Parathyroid adenoma (tissue), 2 donors: ENCODE measurements around the gene TNFSF15.

Experiments used
- H2AFZ ChIP-seq: fragments of 300-600 bp; sonication (generic); one replicate; pipeline ENCODE4 v1.7.0; 2017; ENCODE audit warnings: antibody characterized with exemption, mild to moderate bottlenecking
- H3K27ac ChIP-seq: fragments of 300-600 bp; sonication (generic); one replicate; pipeline ENCODE4 v1.7.0; 2017
- H3K27me3 ChIP-seq: fragments of 300-600 bp; sonication (generic); one replicate; pipeline ENCODE4 v1.7.0; 2017; ENCODE audit warnings: low read length; ENCODE audit not compliant: control insufficient read depth, insufficient read depth
- H3K36me3 ChIP-seq: fragments of 300-600 bp; sonication (generic); one replicate; pipeline ENCODE4 v1.7.0; 2017; ENCODE audit warnings: low read length; ENCODE audit not compliant: control insufficient read depth, insufficient read depth
- H3K4me1 ChIP-seq: fragments of 300-600 bp; sonication (generic); one replicate; pipeline ENCODE4 v1.7.0; 2017; ENCODE audit warnings: control low read depth
- H3K4me2 ChIP-seq: fragments of 300-600 bp; sonication (generic); one replicate; pipeline ENCODE4 v1.7.0; 2017; ENCODE audit warnings: low read length
- H3K4me3 ChIP-seq: fragments of 300-600 bp; sonication (generic); one replicate; pipeline ENCODE4 v1.7.0; 2017; ENCODE audit warnings: low read depth, low read length
- H3K79me2 ChIP-seq: fragments of 300-600 bp; sonication (generic); one replicate; pipeline ENCODE4 v1.7.0; 2017; ENCODE audit warnings: control low read depth
- H3K9ac ChIP-seq: fragments of 300-600 bp; sonication (generic); one replicate; pipeline ENCODE4 v1.7.0; 2017; ENCODE audit warnings: mild to moderate bottlenecking
- H3K9me3 ChIP-seq: fragments of 300-600 bp; sonication (generic); one replicate; pipeline ENCODE4 v1.7.0; 2017; ENCODE audit warnings: low read length; ENCODE audit not compliant: control insufficient read depth
- CTCF ChIP-seq: fragments of 300-600 bp; sonication (generic); IDR thresholded peaks from one replicate; pipeline ENCODE4 v1.7.0; 2017; ENCODE audit warnings: antibody characterized with exemption, mild to moderate bottlenecking
- donor health status: primary hyperparathyroidism.

The TNFSF15 gene

GRCh38 chr9:114847492-114848417 lies 41.9 kb upstream of the TNFSF15 start:
- Histone ChIP-seq H3K27ac (no peak overlapping the region), H3K79me2 (no peaks in the 10 kb centered on the region), H3K4me1 (peaks cover 3% of the 10 kb centered on the region), H3K27me3 (no peaks in the 10 kb centered on the region), H3K4me2 (no peak overlapping the region), H3K36me3 (no peaks in the 10 kb centered on the region), H3K9me3 (no peaks in the 10 kb centered on the region), H3K9ac (no peak overlapping the region), H3K4me3 (no peak overlapping the region), H2AFZ (no peak overlapping the region)
- no peak for TF ChIP-seq CTCF

- Histone ChIP-seq H3K4me3 (no peak overlapping the region), H3K36me3 (no peaks in the 10 kb centered on the region)
- no peak for TF ChIP-seq CTCF
Measured at GRCh38 chr9:114845373-114845772, 39.5 kb upstream of the TNFSF15 start.

GRCh38 chr9:114844766-114845165 lies 38.9 kb upstream of the TNFSF15 start:
- Histone ChIP-seq H3K4me3 (no peak overlapping the region), H3K4me2 (no peak overlapping the region), H3K9ac (no peak overlapping the region), H2AFZ (no peak overlapping the region), H3K36me3 (no peaks in the 10 kb centered on the region), H3K79me2 (no peaks in the 10 kb centered on the region), H3K9me3 (no peaks in the 10 kb centered on the region), H3K4me1 (peaks cover 3% of the 10 kb centered on the region), H3K27ac (no peak overlapping the region), H3K27me3 (no peaks in the 10 kb centered on the region)
- no peak for TF ChIP-seq CTCF

More at GRCh38 chr9:114845373-114845772, 39.5 kb upstream of the TNFSF15 start:
- H3K9me3 ChIP-seq = no peaks in the 10 kb centered on the region
- no peak overlapping the region for H3K27ac ChIP-seq
- H3K4me2 ChIP-seq = no peak overlapping the region
- H3K27me3 ChIP-seq = no peaks in the 10 kb centered on the region
- no peak overlapping the region for H3K9ac ChIP-seq
- H3K4me1 ChIP-seq = peaks cover 3% of the 10 kb centered on the region
- no peaks in the 10 kb centered on the region for H3K79me2 ChIP-seq
- no peak overlapping the region for H2AFZ ChIP-seq

GRCh38 chr9:114837923-114838322 lies 32.1 kb upstream of the TNFSF15 start:
- Histone ChIP-seq H3K79me2 (no peaks in the 10 kb centered on the region), H3K36me3 (no peaks in the 10 kb centered on the region), H3K9me3 (no peaks in the 10 kb centered on the region), H3K4me1 (no peaks in the 10 kb centered on the region), H3K9ac (no peak overlapping the region), H3K27ac (no peak overlapping the region), H3K27me3 (no peaks in the 10 kb centered on the region), H2AFZ (no peak overlapping the region), H3K4me2 (no peak overlapping the region), H3K4me3 (no peak overlapping the region)
- TF ChIP-seq CTCF = no peak

GRCh38 chr9:114836769-114837168 lies 30.9 kb upstream of the TNFSF15 start:
- Histone ChIP-seq H3K9ac (no peak overlapping the region), H3K4me3 (no peak overlapping the region), H3K9me3 (no peaks in the 10 kb centered on the region), H3K4me1 (no peaks in the 10 kb centered on the region), H3K36me3 (no peaks in the 10 kb centered on the region), H3K4me2 (no peak overlapping the region), H2AFZ (no peak overlapping the region), H3K79me2 (no peaks in the 10 kb centered on the region), H3K27ac (no peak overlapping the region), H3K27me3 (no peaks in the 10 kb centered on the region)
- TF ChIP-seq CTCF = no peak
